Activated T-helper 1 cell treated with anti-CD3 and anti-CD28 coated beads, Interleukin-12 subunit alpha, Interleukin-12 subunit beta, Interleukin-2, Interleukin-4 antibody, amounts not matched to agents 30 ng/mL and 10 ng/mL and 1 ng/mL, durations not matched to agents 14 hours and 24 hours and 36 hours (primary cell): ENCODE data around the gene C17orf75. TPM values are rescaled to one million over a fixed set of nuclear protein-coding genes. Genes with fewer than 3 reads are reported as not detected.
"Not testable (repeated sequence)": the region's sequence is repeated elsewhere in the genome, so short reads cannot be mapped to it uniquely, and the experiment has no call there.

Source experiments
- DNase-seq: peaks from one replicate; pipeline ENCODE4 v3.0.0; 2021; ENCODE audit warnings: low spot score
- H3K27ac Mint-ChIP-seq: one replicate; pipeline ENCODE4 v1.8.0; 2021; ENCODE audit warnings: mild to moderate bottlenecking, mixed read lengths
- H3K27me3 Mint-ChIP-seq: one replicate; pipeline ENCODE4 v1.8.0; 2022; ENCODE audit warnings: mild to moderate bottlenecking, moderate library complexity, mixed read lengths; ENCODE audit not compliant: insufficient read depth
- H3K36me3 Mint-ChIP-seq: one replicate; pipeline ENCODE4 v1.8.0; 2021; ENCODE audit warnings: low read depth, mixed read lengths
- H3K4me1 Mint-ChIP-seq: one replicate; pipeline ENCODE4 v1.8.0; 2021; ENCODE audit warnings: low read depth, mixed read lengths
- H3K4me3 Mint-ChIP-seq: one replicate; pipeline ENCODE4 v1.8.0; 2021; ENCODE audit warnings: mild to moderate bottlenecking, moderate library complexity, mixed read lengths
- H3K9me3 Mint-ChIP-seq: one replicate; pipeline ENCODE4 v1.8.0; 2021; ENCODE audit warnings: mixed read lengths
- intact Hi-C: fragments of 100-400 bp; cut with micrococcal nuclease; formaldehyde crosslinking; loops from one replicate; pipeline ENCODE4 v1.15.1; 2024
- total RNA-seq: library from RNA; stranded (reverse); gene quantifications from 2 replicates; pipeline ENCODE4 v1.2.3, GENCODE V29; 2022

Gene C17orf75, protein sequence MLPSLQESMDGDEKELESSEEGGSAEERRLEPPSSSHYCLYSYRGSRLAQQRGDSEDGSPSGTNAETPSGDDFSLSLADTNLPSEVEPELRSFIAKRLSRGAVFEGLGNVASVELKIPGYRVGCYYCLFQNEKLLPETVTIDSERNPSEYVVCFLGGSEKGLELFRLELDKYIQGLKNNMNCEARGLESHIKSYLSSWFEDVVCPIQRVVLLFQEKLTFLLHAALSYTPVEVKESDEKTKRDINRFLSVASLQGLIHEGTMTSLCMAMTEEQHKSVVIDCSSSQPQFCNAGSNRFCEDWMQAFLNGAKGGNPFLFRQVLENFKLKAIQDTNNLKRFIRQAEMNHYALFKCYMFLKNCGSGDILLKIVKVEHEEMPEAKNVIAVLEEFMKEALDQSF
- total RNA-seq = 34.1 and 37.6 TPM in 2 replicates

DNA sequence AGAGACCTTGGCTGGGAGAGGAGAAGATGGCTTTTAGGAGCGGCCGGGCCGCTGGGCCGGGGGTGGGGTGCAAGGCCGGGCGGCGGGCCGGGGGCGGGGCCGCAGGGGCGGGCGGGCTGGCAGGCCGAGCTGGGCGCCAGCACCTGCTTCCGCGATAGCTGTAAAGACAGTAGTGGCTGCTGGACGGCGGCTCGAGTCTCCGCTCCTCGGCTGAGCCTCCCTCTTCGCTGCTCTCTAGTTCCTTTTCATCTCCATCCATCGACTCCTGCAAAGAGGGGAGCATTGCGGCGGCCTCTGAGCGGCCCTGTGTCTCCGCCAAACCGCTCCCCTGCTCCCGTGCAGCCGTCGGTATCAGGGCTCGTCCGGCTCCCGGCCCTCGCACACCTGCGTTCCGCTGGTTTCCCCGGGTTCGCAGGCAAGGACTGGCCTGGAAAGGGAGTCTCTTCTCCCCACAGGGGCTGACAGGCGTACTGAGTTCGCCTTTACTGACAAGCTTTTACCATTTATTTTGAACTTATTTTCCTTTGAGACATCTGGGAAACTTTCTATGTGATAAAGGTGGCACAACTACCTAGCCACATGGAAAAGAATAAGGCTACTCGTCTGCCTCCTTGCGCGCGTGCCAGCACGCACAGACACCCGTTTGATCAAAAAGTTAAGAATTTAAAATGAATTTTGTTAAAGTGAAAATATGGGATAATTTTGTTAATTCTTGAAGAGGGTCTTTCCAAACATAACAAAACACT lies at the start of gene C17orf75:
Gene C17orf75, minus strand, starts transcription at position 317 of the 746 bp plus-strand sequence. Its CDS starts 34 bp downstream, at position 283.
- H3K9me3 Mint-ChIP-seq = no peaks in the 10 kb centered on the region
- H3K36me3 Mint-ChIP-seq = peaks cover 16% of the 10 kb centered on the region
- peak within 1 kb of the TSS; percentile 97 for H3K27ac Mint-ChIP-seq
- H3K4me1 Mint-ChIP-seq = peaks cover 27% of the 10 kb centered on the region
- peak; percentile 72 for DNase-seq
- H3K27me3 Mint-ChIP-seq = no peaks in the 10 kb centered on the region
- intact Hi-C loops = loop anchor here (1.0 to 10.0 kb wide), 4 partner anchors 8 to 1367 kb away; partner anchors contain the start of genes RNF135 and ZNF207
- peak within 1 kb of the TSS; percentile 94 for H3K4me3 Mint-ChIP-seq

DNA sequence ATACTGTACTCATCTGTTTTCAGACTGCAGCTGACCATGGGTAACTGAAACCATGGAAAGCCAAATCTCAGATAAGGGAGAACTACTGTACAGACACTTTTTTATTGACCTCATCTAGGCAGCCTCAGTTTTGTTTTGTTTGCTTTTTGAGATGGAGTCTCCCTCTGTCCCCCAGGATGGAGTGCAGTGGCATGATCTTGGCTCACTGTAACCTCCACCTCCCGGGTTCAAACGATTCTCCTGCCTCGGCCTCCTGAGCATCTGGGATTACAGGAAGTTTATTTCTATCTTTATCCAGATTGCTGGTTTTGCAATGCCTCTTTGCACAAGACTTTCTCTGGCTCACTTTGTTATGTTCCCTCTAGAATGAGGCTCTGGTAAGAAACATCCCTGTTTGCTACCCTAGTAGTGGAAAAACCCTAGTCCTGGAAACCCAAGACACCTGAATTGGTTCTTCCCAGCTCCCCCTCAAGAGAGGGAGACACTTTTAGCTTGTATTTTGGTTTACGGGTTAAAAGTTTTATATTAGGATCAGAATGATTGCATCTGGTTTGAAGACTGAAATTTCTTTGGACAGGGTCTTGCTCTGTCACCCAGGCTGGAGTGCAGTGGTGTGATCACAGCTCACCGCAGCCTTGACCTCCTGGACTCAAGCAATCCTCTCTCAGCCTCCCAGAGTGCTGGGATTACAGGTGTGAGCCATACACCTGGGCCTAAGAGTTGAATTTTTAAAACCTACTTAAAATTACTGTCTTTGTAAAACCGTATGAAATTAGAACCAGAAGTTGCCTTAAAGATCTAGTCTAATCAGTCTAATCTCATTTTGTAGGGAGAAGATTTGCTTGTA lies 46.9 kb upstream of the C17orf75 start:
- Mint-ChIP-seq H3K27ac (no peak overlapping the region), H3K27me3 (no peaks in the 10 kb centered on the region), H3K4me3 (no peak overlapping the region), H3K4me1 (no peaks in the 10 kb centered on the region), H3K36me3 (peaks cover 13% of the 10 kb centered on the region), H3K9me3 (no peaks in the 10 kb centered on the region)
- intact Hi-C loops = no loop called here
- DNase-seq = no peak

DNA sequence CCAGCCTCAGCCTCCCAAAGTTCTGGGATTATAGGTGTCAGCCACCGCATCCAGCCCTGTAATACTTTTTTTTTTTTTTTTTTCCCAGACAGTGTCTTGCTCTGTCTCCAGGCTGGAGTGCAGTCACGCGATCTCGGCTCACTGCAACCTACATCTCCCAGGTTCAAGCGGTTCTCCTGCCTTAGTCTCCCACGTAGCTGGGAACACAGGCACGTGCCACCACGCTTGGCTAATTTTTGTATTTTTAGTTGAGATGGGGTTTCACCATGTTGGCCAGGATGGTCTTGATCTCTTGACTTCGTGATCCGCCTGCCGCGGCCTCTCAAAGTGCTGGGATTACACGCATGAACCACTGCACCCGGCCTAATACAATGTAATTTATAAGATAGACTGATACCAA lies 46.2 kb upstream of the C17orf75 start:
- DNase-seq, H3K4me3 Mint-ChIP-seq, H3K27me3 Mint-ChIP-seq, H3K4me1 Mint-ChIP-seq, H3K27ac Mint-ChIP-seq, intact Hi-C loops, H3K9me3 Mint-ChIP-seq: not testable (repeated sequence)
- H3K36me3 Mint-ChIP-seq = peaks cover 11% of the 10 kb centered on the region

DNA sequence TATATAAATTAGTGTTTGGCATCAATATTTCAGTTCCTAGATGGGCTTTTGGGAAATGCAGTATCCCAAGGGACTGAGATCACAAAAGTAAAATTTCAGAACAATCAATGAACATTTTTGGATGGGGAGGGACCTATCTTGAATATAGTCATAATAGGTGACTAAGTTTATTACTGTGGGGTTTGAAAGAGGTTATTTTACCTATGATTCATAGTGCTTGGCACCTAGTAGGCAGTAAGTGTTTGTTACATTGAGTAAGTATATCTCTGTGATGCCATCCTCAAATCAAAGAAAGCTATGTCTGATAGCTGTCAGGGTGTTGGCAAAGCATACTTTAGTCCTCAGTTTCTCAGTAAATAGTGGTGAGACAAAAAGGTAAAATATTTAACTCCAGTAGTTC lies 44.9 kb upstream of the C17orf75 start:
- intact Hi-C loops = no loop called here
- H3K4me1 Mint-ChIP-seq = peaks cover 5% of the 10 kb centered on the region
- H3K36me3 Mint-ChIP-seq = peaks cover 21% of the 10 kb centered on the region
- H3K27ac Mint-ChIP-seq = no peak overlapping the region
- no peak for DNase-seq
- no peak overlapping the region for H3K4me3 Mint-ChIP-seq
- H3K27me3 Mint-ChIP-seq = no peaks in the 10 kb centered on the region
- H3K9me3 Mint-ChIP-seq = no peaks in the 10 kb centered on the region

DNA sequence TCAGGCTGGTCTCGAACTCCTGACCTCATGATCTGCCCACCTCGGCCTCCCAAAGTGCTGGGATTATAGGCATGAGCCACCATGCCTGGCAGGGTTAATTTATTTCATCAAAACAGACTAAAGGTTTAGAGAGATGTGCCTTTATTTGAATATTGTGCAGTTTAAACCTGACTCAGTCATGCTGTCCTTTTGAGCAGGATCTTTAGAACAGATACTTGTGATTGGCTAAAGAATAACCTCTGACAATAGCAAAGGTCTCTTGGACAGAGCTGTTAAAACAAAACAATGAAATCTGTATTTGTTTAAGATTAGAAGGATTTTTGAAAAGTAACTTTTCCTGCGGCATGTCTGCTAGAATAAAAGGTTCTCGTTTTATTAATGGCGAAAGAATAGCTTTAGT lies 44.0 kb upstream of the C17orf75 start:
- Mint-ChIP-seq H3K4me1 (peaks cover 5% of the 10 kb centered on the region), H3K36me3 (peaks cover 23% of the 10 kb centered on the region), H3K9me3 (no peaks in the 10 kb centered on the region), H3K4me3 (no peak overlapping the region), H3K27ac (no peak overlapping the region), H3K27me3 (no peaks in the 10 kb centered on the region)
- intact Hi-C loops = no loop called here
- DNase-seq = no peak

DNA sequence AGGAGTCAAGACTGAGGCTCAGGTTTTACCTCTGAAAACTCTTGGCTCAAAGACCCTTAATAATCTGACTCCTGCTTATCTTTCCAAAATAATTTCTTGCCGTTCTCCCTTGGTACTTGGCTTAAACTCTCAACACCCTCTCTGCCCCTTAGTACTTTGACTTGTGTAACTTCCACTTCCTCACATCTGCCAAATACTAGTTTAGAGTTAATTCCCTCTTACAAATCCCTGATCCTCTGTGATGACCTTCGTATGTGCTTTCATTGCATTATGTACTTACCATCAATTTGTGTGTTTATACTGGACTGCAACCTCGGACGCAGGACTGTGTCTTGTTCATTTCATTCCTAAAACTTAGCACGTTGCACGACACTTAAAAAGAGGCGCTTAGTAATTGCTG lies 43.1 kb upstream of the C17orf75 start:
- intact Hi-C loops = no loop called here
- no peak for DNase-seq
- Mint-ChIP-seq H3K27me3 (no peaks in the 10 kb centered on the region), H3K27ac (no peak overlapping the region), H3K4me1 (peaks cover 5% of the 10 kb centered on the region), H3K36me3 (peaks cover 29% of the 10 kb centered on the region), H3K9me3 (no peaks in the 10 kb centered on the region), H3K4me3 (no peak overlapping the region)

DNA sequence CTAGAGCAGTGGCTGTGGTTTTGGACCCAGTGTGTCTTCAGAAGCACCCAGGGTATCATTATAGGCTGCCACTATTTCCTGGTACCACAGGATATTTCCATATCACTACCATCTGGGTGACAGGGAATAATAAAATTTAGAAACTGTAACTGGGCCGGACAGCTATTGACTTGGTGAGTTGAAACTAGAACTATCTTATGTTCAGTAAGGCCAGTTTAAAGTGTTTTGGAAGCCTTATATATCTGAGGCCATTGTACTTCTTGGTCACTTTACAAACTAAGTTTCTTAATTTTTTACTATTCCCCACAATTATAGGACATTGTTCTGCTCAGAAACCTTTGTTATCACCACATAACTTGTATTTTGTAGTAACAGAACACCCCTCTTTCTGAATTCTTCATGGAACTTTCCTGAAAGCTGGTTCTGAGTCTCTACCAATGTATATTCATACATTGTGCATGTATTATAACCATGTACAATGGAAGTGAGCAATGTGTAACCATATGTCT lies 42.0 kb upstream of the C17orf75 start:
- Mint-ChIP-seq H3K27me3 (no peaks in the 10 kb centered on the region), H3K36me3 (peaks cover 32% of the 10 kb centered on the region), H3K9me3 (no peaks in the 10 kb centered on the region), H3K4me1 (peaks cover 5% of the 10 kb centered on the region), H3K27ac (no peak overlapping the region), H3K4me3 (no peak overlapping the region)
- DNase-seq = no peak
- intact Hi-C loops = no loop called here

DNA sequence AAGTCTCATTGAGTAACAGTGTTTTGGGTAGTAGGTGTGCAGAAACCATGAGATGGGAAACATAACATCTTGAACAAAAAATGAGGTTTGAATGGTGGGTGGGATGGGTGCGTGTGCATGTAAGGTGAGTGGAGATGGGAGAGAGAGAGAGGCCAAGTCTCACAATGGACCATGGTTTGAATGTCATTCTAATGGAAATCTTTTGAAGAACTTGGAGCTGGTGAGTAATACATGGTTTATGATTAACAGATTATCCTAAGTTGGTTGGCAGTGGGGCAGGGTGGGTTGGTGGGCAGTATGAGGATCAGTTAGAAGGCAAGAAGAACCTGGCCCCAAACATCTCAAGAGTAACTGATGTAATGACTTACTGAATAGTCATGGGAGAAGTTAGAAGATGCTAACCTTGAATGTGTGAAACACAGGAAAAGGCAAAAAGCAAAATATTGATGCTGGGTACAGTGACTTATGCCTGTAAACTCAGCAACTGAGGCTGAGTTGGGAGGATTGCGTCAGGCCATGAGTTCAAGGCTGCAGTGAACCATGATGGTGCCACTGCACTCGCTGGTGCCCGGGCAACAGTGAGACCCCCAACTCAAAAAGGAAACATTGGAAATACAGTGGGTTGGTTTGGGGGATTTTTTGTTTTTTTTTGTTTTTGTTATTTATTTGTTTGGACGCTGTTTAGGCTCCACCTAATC lies 40.7 kb upstream of the C17orf75 start:
- Mint-ChIP-seq H3K27ac (no peak overlapping the region), H3K27me3 (no peaks in the 10 kb centered on the region), H3K9me3 (no peaks in the 10 kb centered on the region), H3K36me3 (peaks cover 40% of the 10 kb centered on the region), H3K4me3 (no peak overlapping the region), H3K4me1 (peaks cover 10% of the 10 kb centered on the region)
- intact Hi-C loops = no loop called here
- DNase-seq = no peak

DNA sequence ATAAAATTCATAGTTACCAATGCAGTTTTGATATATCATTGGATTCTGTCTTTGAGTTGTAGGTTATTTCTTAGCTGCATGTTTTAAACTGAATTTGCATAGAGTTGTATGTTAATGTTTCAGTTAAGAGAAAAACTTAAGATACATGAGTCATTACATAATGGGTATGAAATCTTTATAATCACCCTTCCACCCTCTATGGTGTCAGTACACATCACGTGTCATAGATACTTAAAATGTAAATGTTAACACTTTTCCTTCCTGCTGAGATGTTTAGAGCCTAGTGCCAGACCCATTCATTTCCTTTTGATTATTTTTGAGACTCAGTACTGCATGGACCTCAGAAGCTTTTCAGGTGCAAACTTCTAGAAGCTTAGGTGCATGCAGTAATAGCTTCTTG lies 28.5 kb upstream of the C17orf75 start:
- Mint-ChIP-seq H3K27me3 (no peaks in the 10 kb centered on the region), H3K9me3 (no peaks in the 10 kb centered on the region), H3K27ac (no peak overlapping the region), H3K4me3 (no peak overlapping the region), H3K4me1 (peaks cover 23% of the 10 kb centered on the region), H3K36me3 (peaks cover 51% of the 10 kb centered on the region)
- intact Hi-C loops = loop anchor here (2.0 kb wide), 1 partner anchor 20 kb away; the partner anchor contains the start of gene ZNF207
- DNase-seq = no peak

DNA sequence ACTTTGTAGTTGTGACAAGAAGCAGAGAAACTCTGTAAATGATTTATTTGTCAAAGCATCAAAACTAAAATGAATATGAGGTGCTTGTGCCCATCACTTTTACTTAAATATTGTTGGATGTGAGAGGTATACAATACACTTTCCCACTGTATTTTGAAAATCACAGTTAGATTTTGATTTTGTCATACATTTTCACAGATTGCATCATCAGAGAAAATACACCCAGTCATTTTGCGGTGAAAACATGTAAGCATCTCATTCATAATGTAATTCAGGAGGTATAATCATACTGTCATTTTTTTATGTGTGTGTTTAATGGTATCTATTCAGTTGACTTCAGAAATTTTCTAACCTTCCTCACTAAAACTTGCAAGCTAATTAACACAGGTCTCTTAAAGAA lies 19.3 kb upstream of the C17orf75 start:
- intact Hi-C loops = loop anchor here (2.0 kb wide), 1 partner anchor 16 kb away; no protein-coding TSS in a partner anchor

DNA sequence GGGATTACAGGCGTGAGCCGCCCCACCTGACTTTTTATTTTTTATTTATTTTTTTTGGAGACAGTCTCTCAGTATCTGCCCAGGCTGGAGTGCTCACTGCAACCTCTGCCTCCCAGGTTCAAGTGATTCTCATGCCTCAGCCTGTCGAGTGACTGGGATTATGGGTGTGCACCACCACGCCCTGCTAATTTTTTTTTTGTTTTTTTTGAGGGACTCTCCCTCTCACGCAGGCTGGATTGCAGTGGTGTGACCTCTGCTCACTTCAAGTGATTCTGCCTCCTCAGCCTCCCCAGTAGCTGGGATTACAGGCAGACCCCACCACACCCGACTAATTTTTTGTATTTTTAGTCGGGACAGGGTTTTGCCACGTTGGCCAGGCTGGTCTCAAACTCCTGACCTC lies 15.6 kb upstream of the C17orf75 start:
- intact Hi-C loops = no loop called here
- Mint-ChIP-seq H3K27me3 (no peaks in the 10 kb centered on the region), H3K4me3 (no peak overlapping the region), H3K36me3 (peaks cover 49% of the 10 kb centered on the region), H3K9me3 (no peaks in the 10 kb centered on the region), H3K4me1 (peaks cover 56% of the 10 kb centered on the region), H3K27ac (no peak overlapping the region)
- DNase-seq = no peak

More for the DNA sequence above, 19.3 kb upstream of the C17orf75 start:
- H3K4me1 Mint-ChIP-seq = peaks cover 32% of the 10 kb centered on the region
- DNase-seq = no peak
- H3K27ac Mint-ChIP-seq = no peak overlapping the region
- H3K4me3 Mint-ChIP-seq = no peak overlapping the region
- H3K9me3 Mint-ChIP-seq = no peaks in the 10 kb centered on the region
- H3K27me3 Mint-ChIP-seq = no peaks in the 10 kb centered on the region
- peaks cover 60% of the 10 kb centered on the region for H3K36me3 Mint-ChIP-seq

DNA sequence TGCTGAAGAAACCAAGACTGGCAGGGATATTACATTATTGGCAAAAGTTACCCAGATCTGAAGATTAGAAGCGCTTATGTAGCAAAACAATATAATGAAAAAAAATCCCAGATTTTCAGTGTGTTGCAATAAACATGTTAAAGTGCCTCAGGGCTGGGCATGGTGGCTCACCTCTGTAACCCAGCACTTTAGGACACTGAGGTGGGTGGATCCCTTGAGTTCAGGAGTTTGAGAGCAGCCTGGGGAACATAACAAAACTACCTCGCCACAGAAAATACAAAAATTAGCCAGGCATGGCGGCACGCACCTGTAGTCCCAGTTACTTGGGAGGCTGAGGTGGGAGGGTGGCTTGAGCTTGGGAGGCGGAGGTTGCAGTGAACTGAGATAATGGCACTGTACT lies 14.8 kb upstream of the C17orf75 start:
- intact Hi-C loops = no loop called here
- no peak overlapping the region for H3K27ac Mint-ChIP-seq

More for the DNA sequence above, 14.8 kb upstream of the C17orf75 start:
- no peak for DNase-seq
- H3K36me3 Mint-ChIP-seq = peaks cover 46% of the 10 kb centered on the region
- no peaks in the 10 kb centered on the region for H3K9me3 Mint-ChIP-seq
- peaks cover 51% of the 10 kb centered on the region for H3K4me1 Mint-ChIP-seq
- H3K27me3 Mint-ChIP-seq = no peaks in the 10 kb centered on the region
- peak overlapping the region; percentile 13 for H3K4me3 Mint-ChIP-seq
